Mucosa of gallbladder (tissue), 1 donor: ENCODE results near the gene RAE1. TPM values are rescaled to one million over a fixed set of nuclear protein-coding genes. Genes with fewer than 3 reads are reported as not detected.
A peak's percentile ranks its signal among the peaks of the same experiment; 100 is the strongest.

Source experiments
- DNase-seq: peaks from one replicate; pipeline ENCODE4 v3.0.0-alpha.2; 2020; ENCODE audit warnings: low spot score
- total RNA-seq: library from RNA; stranded (reverse); gene quantifications from one replicate; pipeline ENCODE4 v1.2.1, GENCODE V29; 2021
- donor health status: DM: no; HTN: no; CAD: no.

RAE1 gene
- total RNA-seq, 1 donor from 2014 or later = 20.9 TPM

- peak; percentile 77 for DNase-seq
Measured at GRCh38 chr20:57388953-57389694, 38.1 kb downstream of the RAE1 start.

- no peak for DNase-seq
Measured at GRCh38 chr20:57389695-57390603, 38.9 kb downstream of the RAE1 start.

GRCh38 chr20:57390604-57391438, 39.8 kb downstream of the RAE1 start, which contains the start of gene RBM38:
RBM38 (plus strand) TSS chr20:57391396; CDS start chr20:57391582, 186 bp downstream.
- DNase-seq = peak; percentile 52

DNA sequence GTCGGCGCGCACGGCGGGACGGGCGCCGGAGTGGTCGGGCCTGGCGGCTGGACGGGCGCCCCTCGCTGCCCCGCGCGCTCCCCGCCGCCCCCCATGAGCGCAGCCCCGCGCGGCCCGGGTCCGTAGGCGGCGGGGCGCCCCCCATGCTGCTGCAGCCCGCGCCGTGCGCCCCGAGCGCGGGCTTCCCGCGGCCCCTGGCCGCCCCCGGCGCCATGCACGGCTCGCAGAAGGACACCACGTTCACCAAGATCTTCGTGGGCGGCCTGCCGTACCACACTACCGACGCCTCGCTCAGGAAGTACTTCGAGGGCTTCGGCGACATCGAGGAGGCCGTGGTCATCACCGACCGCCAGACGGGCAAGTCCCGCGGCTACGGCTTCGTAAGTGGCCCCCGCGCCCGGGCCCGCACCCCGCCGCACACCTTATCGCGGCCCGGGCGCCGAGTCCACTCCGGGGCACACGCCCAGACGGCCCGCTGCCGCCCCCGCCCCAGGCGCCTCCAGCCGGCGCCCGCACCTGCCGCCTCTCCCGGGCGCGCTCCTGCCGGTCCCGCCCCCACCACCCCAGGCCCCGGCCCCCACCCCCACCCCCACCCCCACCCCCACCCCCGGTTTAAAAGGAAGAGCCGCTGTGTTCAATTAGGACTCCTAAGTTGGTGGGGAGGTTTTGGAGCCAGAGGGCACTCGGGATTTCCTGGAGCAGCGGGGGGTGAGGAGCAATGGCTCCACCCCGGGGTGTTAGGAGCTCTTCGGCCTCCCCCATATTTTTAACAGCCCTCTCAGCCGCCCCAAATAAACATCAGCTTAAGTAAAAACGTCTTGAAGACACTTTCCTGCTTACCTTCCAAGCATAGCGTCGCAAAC, 40.6 kb downstream of the RAE1 start:
- no peak for DNase-seq

DNA sequence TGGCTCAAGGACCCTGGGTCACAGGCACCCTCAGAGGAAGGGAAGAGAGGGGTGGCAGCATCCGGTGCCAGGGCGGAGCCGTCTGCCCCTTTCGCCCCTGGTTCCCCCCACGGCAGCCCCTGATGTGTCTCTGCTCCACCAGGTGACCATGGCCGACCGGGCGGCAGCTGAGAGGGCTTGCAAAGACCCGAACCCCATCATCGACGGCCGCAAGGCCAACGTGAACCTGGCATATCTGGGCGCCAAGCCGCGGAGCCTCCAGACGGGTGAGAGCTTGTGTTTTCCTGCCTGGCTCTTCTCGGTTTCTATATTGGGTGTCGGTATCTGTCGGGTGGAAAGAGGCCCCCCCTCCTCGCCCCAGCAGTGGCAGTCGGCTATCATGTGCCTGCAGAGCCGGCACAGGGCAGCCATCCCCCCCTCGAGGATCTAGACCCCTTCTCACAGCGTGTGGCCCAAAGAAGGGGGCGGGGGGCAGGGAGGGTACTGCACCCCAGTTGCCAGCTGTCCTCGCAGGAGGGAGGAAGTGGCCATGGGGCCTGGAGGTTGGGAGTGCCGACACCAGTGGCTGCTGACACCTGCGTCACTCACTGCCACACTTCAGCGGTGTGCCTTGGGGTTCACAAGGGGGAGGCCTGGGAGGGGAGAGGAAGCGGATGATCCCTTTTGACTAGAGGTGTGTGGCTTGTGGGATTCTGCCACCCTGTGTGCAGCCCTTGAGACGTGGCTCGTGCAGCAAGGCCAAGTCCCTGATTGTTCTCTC, 41.6 kb downstream of the RAE1 start:
- peak; percentile 57 for DNase-seq

- no peak for DNase-seq
Measured at GRCh38 chr20:57393321-57394120, 42.5 kb downstream of the RAE1 start.

GRCh38 chr20:57394121-57395082, 43.3 kb downstream of the RAE1 start:
- DNase-seq = no peak

DNA sequence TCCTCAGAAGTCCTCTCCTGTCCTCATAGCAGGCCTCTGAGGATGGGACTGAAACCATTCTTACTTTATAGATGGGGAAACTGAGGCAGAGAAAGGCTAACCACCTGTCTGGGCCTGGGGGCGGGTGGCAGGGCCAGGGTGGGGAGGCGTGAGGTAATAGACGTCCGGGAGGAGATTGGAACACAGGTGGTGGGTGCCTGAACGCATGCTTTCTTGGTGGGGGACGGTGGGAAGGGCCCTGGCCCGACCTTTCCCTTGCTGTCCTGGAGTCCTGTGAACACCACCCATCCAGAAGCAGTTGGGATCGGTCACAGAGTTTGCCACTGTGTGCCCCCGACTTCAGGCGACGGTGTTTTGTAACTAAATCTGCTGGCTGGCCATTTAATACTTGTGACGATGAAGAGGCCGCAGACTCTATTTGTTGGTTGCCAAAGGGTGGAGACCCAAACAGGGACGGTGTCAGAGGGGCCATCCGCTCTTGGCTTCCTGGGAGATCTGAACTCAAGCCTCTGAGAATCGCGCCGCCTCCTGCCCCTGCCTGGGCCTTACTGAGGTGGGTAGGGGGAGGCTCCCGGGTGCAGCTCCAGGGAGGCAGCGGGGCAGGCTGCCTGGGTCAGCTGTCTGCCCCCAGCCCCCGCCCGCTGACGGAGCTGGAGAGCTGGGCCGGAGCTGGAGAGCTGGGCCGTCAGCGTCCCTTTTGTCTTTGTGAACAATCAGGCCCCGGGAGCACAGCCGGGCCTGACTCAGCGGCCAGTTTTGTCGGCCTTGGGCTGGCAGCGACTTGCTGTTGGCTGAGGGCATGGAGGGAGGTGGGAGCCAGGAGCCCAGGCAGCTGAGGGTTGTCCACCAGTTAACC, 44.3 kb downstream of the RAE1 start:
- DNase-seq = no peak

DNA sequence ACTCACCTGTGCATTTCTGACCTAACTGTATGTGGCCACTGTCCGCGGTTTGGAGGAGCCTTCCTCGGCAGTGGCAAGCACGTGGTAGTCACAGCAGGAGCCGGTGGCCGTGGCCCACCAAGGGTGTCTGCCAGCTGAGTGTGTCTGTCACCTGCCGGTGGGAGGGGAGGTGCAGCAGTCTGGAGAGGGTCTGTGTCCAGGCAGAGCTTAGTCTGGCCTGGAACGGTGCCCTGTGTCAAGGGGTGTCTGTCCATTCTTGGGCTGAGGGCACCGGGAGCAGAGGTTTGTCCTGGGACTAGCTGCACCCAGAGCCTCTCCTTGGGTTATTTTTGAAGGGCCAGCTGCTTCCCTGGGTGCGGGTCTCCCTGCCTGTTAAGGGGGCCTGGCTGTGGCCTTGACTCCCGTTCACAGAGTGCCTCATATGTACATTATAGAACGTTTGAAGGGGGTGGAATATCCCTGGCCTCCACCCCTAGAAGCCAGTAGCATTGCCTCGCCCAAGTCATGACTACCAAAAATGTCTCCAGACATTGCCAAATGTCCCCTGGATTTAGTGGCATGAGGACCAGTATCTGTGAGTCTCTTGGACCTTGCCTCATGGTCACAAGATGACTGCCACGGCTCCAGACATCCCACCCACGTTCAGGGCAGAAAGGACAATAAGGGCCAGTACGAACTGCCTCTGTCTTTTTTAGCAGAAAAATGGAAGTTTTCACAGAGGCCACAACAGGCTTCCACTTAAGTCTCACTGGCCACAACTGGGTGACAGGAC, 45.3 kb downstream of the RAE1 start:
- no peak for DNase-seq

DNA sequence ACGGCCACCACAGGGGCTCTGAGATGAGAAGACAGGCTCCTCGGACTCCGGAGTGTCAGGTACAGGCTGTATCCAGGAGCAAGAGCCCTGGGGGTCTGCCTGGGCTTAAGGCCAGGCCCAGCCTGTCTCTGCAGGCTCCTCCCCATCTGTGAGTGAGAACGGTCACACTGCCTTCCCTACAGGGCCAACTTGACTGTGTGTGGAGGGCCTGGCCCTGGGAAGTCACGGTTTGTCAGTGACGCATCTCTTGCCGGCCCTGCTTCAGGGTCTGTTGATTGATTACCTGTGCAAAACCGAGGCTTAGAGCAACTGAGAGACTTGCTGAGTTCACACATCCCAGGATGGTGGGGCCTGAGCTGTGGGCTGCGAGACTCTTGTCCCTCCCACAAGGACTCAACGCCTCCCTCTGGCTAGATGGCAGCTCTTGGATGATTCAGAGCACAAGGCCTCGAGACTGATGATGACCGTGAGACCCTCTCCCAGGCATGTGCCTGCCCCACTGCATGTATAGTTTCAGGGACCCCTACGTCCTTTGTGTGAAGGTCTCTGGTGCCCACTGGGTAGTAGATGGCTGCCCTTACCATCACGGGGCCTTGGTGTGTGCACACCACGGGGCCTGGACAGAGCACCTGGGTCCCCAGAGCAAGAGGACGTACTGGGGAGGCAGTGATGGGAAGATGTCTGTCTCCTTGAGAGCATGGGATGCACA, 46.1 kb downstream of the RAE1 start:
- DNase-seq = no peak

DNA sequence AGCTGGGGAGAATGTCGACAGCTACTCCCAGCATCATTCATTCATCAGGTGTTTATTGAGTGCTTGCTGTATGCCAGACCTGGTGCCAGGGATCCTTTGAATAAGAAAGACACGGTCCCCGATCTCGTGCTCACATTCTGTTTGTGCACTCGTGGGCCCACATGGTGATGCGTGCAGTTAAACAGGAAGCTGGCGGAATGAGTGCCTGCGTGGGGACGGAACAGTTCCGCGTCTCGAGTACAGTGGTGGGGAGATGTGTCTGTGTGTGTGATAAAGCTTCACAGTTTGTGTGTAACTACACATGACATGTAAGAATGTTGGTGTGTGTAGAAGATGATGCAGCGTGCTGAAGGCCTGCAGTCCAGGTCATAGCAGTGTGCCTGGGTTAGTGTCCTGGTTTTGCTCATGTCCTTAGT, 46.6 kb downstream of the RAE1 start:
- DNase-seq = no peak

DNA sequence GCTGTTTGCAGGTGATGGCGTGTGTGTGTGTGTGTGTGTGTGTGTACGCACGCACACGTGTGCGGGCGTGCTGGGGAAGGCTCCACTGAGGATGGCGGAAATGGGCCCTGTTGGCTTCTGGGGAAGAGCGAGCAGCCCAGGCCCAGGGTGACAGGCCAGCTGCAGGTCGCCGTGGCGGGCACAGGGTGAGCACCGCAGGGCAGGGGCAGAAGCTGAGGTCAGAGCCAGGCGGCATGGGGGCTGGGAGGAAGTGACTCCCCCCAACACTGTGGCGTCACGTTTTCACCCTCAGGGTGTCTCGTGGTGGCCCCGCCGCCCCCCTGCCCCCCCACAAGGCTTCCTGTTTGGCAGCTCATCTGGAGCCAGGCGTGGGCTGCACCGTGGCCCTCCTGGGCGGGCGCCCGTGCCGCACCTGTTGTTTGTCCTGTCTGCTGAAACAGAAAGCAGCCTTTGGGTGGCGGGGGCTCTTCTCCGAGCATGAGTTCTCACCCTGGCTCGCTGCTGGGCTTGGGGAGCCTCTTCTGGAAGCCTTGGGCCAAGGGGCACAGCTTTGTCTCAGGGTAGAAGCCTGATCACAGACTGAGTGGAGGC, 47.3 kb downstream of the RAE1 start:
- peak; percentile 72 for DNase-seq

DNA sequence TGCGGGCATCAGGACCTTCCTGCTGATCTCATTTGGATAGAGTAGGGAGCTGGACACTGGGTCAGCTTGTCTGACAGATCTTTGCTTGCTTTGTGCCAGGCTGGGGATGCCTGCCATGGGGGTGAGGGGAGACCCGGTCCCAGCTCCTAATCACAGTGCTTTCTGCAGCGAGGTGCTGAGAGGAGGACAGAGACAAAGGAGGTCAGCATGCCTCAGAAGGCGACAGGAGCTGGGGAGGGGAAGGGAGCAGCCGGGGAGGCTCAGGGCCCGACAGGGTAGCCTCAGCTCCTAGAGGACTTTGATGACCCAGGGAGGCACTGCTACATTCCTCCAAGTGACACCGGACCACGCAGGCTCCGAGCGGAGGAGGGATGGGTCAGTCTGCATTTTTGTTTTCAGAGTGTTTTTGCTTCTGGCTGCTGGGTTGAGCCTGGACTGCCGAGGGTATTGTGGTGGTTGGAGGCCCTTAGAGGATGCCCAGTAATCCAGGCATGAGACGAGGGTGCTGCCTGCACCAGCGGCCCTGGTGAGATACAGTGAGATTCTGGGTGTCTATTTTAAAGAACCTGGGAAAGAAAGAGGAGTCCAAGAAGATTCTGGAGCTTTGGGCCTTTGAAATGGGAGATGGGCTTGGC, 48.0 kb downstream of the RAE1 start:
- no peak for DNase-seq

GRCh38 chr20:57399587-57400155, 48.6 kb downstream of the RAE1 start:
- no peak for DNase-seq
